Type B pancreatic cell (in vitro differentiated cells): ENCODE results near the gene KRT72. TPM values are rescaled to one million over a fixed set of nuclear protein-coding genes. Genes with fewer than 3 reads are reported as not detected.

Source experiments
- DNase-seq: peaks from one replicate; pipeline ENCODE4 v3.0.0; 2021; ENCODE audit warnings: mixed read lengths; ENCODE audit not compliant: unreplicated experiment; ENCODE audit errors: extremely low spot score
- H3K27ac Mint-ChIP-seq: 2 replicates; pipeline ENCODE4 v1.8.0; 2021; ENCODE audit warnings: mild to moderate bottlenecking, mixed read lengths
- H3K27me3 Mint-ChIP-seq: 2 replicates; pipeline ENCODE4 v1.8.0; 2021; ENCODE audit warnings: mixed read lengths
- H3K36me3 Mint-ChIP-seq: 2 replicates; pipeline ENCODE4 v1.8.0; 2021; ENCODE audit warnings: mixed read lengths
- H3K4me1 Mint-ChIP-seq: one replicate; pipeline ENCODE4 v1.8.0; 2021; ENCODE audit warnings: mixed read lengths; ENCODE audit not compliant: unreplicated experiment
- H3K4me3 Mint-ChIP-seq: 2 replicates; pipeline ENCODE4 v1.8.0; 2021; ENCODE audit warnings: mild to moderate bottlenecking, mixed read lengths
- H3K9me3 Mint-ChIP-seq: 2 replicates; pipeline ENCODE4 v1.8.0; 2021; ENCODE audit warnings: mixed read lengths
- total RNA-seq: library from RNA; stranded (reverse); gene quantifications from 2 replicates; pipeline ENCODE4 v1.2.1, GENCODE V29; 2021; ENCODE audit warnings: low replicate concordance
- TF ChIP-seq, protein P1 (sequence below): fragments of 200-600 bp; sonication (generic); conservative IDR thresholded peaks from 2 replicates; pipeline ENCODE4 v1.5.0; 2021; ENCODE audit warnings: antibody characterized with exemption, mild to moderate bottlenecking

KRT72 gene
- total RNA-seq, 1 donor from 2014 or later, result 0.48 TPM

DNA sequence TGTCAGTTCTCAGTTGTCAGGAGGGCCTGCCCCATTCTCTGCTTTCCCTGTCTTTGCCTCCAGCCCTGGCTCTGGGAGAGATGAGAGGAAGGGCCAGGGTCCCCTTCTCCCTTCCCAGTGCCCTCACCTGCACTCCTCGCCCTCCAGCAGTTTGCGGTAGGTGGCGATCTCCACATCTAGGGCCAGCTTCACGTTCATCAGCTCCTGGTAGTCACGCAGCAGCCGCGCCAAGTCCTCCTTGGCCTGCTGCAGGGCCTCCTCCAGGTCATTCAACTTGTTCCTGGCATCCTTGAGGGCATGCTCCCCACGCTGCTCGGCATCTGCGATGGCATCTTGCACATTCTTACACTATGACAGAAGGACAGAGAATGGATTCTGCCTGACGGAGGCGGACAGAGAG lies 45.4 kb upstream of the KRT72 start:
- Mint-ChIP-seq H3K27me3 (peaks cover 52% of the 10 kb centered on the region), H3K4me1 (peaks cover 5% of the 10 kb centered on the region), H3K9me3 (no peaks in the 10 kb centered on the region), H3K36me3 (no peaks in the 10 kb centered on the region), H3K4me3 (no peak overlapping the region), H3K27ac (no peak overlapping the region)
- no peak for DNase-seq
- TF ChIP-seq, protein P1, sequence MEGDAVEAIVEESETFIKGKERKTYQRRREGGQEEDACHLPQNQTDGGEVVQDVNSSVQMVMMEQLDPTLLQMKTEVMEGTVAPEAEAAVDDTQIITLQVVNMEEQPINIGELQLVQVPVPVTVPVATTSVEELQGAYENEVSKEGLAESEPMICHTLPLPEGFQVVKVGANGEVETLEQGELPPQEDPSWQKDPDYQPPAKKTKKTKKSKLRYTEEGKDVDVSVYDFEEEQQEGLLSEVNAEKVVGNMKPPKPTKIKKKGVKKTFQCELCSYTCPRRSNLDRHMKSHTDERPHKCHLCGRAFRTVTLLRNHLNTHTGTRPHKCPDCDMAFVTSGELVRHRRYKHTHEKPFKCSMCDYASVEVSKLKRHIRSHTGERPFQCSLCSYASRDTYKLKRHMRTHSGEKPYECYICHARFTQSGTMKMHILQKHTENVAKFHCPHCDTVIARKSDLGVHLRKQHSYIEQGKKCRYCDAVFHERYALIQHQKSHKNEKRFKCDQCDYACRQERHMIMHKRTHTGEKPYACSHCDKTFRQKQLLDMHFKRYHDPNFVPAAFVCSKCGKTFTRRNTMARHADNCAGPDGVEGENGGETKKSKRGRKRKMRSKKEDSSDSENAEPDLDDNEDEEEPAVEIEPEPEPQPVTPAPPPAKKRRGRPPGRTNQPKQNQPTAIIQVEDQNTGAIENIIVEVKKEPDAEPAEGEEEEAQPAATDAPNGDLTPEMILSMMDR, result no peak

DNA sequence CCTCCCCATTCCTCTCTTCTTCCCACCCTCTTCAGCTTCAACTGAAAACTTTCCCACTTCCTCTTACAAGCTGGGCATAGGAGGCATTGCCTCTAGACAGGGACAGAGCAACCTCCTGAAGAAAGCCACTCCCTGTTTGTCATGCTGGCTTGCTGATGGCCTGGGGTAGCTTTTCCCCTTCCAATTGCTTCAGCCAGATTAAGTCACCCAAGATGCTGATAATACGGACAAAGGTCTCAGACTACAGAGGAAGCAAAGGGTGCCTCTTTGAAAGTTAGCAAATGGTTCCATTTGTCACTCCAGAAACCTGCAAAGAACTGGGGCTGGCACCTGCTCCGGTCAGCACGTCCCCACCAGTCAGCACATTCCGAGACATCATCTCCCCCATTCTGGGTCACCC lies 44.7 kb upstream of the KRT72 start:
- peak overlapping the region; percentile 37 for H3K27ac Mint-ChIP-seq
- H3K9me3 Mint-ChIP-seq, result no peaks in the 10 kb centered on the region
- H3K4me3 Mint-ChIP-seq, result no peak overlapping the region
- H3K4me1 Mint-ChIP-seq, result peaks cover 5% of the 10 kb centered on the region
- peaks cover 54% of the 10 kb centered on the region for H3K27me3 Mint-ChIP-seq
- TF ChIP-seq, protein P1, result no peak
- no peaks in the 10 kb centered on the region for H3K36me3 Mint-ChIP-seq
- DNase-seq, result peak; percentile 24

DNA sequence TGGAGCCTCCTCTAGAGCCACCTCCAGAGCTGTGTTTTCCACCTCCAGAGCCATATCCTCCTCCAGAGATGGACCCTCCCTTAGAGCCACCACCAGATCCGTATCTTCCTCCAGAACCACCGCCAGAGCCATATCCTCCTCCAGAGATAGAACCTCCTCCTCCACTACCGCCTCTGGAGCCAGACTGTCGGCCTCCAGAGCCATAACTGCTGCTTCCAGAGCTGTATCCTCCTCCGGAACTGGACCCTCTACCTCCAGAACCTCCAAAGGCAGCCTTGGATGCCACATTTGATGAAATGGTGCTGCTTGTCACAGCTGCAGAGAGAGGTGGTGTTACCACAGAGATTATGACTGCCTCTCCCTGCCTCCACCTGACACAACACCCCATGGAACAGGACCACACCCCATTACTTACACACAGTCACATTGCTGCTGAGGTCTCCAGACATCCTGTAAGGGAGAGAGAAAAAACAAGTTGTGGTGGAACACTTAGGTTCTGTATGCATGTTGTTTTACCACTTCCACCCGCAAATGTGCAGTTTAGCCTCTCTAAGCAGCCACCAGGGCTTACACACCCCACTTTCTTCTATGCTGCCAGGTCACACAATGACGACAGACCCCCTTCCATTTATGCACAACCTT lies 44.0 kb upstream of the KRT72 start:
- TF ChIP-seq, protein P1, result no peak
- DNase-seq, result peak; percentile 43
- Mint-ChIP-seq H3K27me3 (peaks cover 57% of the 10 kb centered on the region), H3K27ac (peak overlapping the region; percentile 37), H3K9me3 (no peaks in the 10 kb centered on the region), H3K4me3 (no peak overlapping the region), H3K36me3 (no peaks in the 10 kb centered on the region), H3K4me1 (peaks cover 5% of the 10 kb centered on the region)

DNA sequence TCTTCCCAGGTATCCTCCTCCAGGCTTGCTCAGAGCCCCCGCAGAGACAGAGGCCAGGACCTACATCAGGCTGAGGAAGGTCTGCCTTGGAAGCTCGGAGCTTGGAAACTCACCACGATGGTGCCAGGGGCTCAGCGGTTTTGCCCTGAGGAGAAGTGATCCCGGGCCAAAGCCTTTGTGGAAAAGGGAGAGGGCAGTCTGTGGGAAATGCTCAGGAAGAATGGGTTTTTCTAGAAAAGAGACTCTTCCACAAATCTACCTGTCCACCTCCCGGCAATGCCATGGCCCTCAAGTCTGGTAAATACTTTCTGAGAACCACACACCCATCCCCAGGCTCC lies 42.8 kb upstream of the KRT72 start:
- Mint-ChIP-seq H3K9me3 (no peaks in the 10 kb centered on the region), H3K4me1 (peaks cover 5% of the 10 kb centered on the region), H3K4me3 (no peak overlapping the region), H3K27ac (no peak overlapping the region), H3K27me3 (peaks cover 52% of the 10 kb centered on the region), H3K36me3 (no peaks in the 10 kb centered on the region)
- no peak for DNase-seq
- TF ChIP-seq, protein P1, result no peak

DNA sequence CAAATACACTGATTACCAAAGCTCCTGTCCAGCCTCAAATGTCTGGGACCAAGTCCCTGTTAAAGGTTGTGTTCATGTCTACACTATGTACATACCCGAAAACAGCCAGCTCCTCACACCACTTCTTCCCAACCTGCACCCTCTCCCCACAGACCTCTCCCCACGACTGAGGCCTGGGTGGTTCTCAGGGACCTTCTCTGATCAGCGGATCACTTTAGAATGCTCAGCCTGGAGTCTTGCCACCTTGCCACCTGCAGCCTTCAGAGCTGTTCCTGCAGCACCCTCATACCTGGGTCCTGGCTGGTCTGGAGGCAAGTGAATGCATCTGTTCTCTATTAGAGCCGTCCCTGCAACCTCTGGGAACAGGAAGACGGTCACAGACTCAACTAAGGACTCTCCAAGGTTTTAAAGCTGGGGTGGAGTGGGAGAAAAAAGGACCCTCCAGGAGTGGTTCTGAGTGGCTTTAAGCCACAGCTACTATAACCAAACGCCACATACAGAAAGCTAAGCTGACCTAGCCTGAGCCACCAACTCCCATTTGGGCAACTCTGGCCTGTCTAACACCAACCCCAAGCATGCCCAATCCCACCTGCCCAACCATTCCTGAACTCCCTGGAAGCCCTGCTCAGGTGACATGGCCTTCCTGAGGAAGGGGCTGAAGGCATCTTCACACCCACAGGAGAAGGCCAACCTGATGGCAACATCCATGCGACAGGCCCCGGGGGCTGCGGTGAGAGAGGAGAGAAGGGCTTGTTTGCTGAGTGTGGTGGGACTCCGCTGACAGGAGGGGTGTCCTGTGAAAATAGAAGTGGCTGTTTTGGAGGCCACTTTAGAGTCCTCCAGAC lies 42.2 kb upstream of the KRT72 start:
- Mint-ChIP-seq H3K4me1 (peaks cover 5% of the 10 kb centered on the region), H3K27ac (no peak overlapping the region), H3K4me3 (no peak overlapping the region), H3K36me3 (no peaks in the 10 kb centered on the region), H3K9me3 (no peaks in the 10 kb centered on the region), H3K27me3 (peaks cover 55% of the 10 kb centered on the region)
- DNase-seq, result peak; percentile 50
- TF ChIP-seq, protein P1, result no peak
